GM10266 (cell line): ENCODE data around the gene KCNH1.
A peak's percentile ranks its signal among the peaks of the same experiment; 100 is the strongest.

ENCODE experiments used
- DNase-seq: peaks from one replicate; pipeline ENCODE4 v3.0.0; 2012; ENCODE audit errors: extremely low spot score
- TF ChIP-seq, protein P1 (sequence below): IDR thresholded peaks from 2 replicates; pipeline ENCODE4 v1.5.1; 2012; ENCODE audit warnings: mild to moderate bottlenecking, low read depth; ENCODE audit not compliant: control insufficient read depth, insufficient read depth; ENCODE audit errors: missing control alignments

Gene KCNH1

DNA sequence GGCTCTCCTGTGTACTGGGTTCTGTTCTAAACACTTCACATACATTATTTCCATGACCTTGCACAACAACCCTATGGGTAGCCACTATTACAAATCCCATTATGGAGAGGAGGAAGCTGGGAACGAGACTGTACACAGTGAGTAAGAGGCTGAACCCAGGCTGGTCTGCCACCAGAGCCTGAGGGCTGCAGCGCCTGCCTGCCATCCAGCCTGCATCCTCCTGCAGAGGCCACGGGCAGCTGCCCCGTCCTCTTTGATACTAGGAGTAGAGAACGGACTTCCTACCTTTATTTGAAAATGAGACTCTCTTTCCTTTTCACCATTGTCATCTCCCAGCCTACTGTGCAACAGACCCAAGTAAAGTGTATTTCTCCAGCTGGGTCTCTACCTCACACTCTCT is 435.3 kb downstream of the KCNH1 start:
- TF ChIP-seq, protein P1, sequence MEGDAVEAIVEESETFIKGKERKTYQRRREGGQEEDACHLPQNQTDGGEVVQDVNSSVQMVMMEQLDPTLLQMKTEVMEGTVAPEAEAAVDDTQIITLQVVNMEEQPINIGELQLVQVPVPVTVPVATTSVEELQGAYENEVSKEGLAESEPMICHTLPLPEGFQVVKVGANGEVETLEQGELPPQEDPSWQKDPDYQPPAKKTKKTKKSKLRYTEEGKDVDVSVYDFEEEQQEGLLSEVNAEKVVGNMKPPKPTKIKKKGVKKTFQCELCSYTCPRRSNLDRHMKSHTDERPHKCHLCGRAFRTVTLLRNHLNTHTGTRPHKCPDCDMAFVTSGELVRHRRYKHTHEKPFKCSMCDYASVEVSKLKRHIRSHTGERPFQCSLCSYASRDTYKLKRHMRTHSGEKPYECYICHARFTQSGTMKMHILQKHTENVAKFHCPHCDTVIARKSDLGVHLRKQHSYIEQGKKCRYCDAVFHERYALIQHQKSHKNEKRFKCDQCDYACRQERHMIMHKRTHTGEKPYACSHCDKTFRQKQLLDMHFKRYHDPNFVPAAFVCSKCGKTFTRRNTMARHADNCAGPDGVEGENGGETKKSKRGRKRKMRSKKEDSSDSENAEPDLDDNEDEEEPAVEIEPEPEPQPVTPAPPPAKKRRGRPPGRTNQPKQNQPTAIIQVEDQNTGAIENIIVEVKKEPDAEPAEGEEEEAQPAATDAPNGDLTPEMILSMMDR: no peak
- DNase-seq: no peak

DNA sequence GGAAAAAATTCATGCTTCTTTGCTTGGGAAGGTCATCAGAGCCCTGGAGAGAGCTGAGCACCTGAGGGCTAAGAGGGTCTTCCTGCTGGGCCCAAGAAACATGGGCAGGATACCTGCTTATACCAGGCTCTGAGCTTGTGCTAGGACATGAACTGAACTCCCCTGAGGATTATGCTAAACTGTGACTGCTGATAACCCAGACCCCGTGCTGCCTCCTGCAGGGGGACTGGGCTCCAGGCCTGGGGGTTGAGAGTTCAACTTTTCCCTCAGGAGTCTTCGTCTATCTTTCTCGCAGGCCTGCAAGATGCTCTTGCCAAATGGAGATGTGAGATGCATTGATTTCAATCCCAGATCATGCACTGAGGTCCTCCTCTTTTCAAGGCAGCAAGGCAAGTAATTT is 436.8 kb downstream of the KCNH1 start:
- no peak for DNase-seq
- TF ChIP-seq, protein P1: no peak

DNA sequence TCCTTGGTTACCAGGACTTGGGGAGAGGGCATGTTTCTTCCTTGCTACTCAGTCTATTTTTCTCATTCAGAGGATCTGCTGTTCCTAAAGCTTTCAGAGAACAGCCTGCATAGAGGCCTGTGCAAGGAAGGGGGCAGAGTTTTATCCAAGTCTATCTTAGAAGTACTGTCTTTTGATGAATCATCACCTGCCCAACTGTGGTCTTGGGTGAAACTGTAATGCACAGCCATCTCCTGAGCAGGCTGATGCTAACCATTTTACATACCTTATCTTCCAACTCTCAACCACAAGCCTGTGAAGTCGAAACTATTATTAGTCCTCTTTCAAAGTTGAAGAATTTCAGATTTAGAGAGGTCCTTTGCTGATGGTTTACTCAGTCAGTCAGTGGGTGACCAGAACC is 437.2 kb downstream of the KCNH1 start:
- DNase-seq: peak; percentile 57
- TF ChIP-seq, protein P1: no peak

DNA sequence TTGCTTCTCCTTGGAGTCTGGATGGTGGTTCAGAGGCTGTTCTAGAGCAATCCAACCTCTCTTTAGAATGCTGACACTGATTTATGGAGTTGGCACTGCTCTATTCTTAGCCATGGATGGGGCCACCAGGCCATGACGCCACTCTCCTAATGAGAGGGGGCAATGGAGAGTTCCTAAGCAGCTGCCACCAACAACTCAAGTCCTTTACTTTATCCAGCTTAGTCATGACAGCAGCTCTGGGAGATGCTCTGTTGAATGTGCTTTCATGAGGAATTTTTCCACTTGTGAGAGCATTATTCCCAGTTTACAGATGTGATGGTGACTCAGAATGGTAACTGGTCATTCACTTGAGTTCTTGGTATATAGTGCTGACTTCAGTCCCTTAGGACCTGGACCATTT is 438.9 kb downstream of the KCNH1 start:
- no peak for DNase-seq

DNA sequence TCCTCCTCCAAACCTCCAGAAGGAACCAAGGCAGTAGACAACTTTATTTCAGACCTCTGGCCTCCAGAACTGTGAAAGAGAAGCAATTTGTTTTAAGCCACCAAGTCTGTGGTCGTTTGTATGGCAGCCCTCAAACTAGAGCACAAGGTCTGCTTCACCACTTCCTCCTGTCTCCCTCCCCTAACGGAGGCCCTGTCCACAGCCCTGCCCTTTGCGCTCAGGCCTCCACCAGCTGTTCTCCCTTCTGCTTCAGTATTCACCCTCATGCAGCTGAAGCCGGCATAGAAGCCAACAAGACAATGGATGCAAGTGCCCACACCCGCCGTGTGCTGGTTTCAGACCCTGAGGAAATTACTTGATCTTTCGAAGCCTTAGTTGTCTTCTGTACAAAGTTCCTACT is 441.2 kb downstream of the KCNH1 start:
- TF ChIP-seq, protein P1: no peak
- DNase-seq: peak; percentile 29

More for the DNA sequence above, 438.9 kb downstream of the KCNH1 start:
- TF ChIP-seq, protein P1: no peak

DNA sequence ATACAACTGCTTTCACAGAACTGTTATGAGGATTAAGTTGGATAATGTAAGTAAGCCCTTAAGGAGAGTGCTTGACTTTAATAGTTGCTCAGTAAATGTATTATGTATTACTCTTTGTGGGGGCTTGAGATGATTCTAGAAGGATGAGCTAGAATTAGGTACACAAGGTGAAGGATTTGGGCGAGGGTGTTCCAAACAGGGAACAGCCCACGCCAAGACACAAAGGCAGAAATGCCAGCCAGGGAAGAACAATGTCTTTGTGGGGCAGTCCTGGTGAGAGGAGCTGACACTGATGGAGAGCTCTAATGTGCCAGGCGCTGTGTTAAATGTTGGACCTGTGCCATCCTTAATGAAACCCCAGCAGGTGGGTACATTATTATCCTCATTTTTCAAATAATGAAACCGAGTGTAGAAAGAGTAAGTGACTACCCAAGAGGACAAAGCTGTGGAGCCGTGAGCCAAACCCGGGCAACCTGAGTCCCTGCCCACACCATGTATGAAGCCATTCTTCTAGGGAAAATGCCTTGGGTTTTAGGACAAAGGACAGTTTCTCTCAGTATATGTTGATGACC is 442.8 kb downstream of the KCNH1 start:
- no peak for DNase-seq
- TF ChIP-seq, protein P1: no peak

DNA sequence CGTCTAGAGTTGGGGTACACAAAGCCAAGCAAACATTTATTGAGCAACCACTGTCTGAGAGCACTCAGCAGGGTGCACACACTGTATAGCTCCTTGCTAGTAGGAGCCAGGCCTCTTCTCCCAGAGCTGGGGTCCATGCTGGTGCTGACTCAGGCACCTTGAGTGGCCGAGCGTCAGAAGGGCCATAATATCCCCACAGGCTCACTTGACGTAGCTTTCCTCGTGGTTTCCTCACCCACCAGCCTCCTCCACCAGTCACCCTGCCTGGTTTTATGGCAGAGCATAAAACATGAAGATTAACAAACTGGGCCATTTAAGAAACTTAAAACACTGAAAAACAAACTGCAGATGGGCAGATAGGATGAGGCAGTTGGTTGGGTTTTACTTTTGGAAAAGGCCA is 443.7 kb downstream of the KCNH1 start:
- TF ChIP-seq, protein P1: no peak
- DNase-seq: no peak
